GM21423 (cell line): Measurements from ENCODE around the gene DNAJC4.
"Not testable (repeated sequence)": the region's sequence is repeated elsewhere in the genome, so short reads cannot be mapped to it uniquely, and the experiment has no call there.

Experiments
- ATAC-seq: cut with Tn5 transposase; IDR thresholded peaks from one replicate; pipeline ENCODE4 v1.9.1; 2021; ENCODE audit warnings: mild to moderate bottlenecking, moderate library complexity; ENCODE audit not compliant: unreplicated experiment

The DNAJC4 gene

GRCh38 chr11:64243236-64243854 is 13.0 kb downstream of the DNAJC4 start:
- ATAC-seq: no peak

GRCh38 chr11:64244107-64244506 is 13.8 kb downstream of the DNAJC4 start:
- ATAC-seq: no peak

- ATAC-seq: no peak
Measured at GRCh38 chr11:64244966-64245365, 14.6 kb downstream of the DNAJC4 start.

GRCh38 chr11:64245401-64245796 is 15.1 kb downstream of the DNAJC4 start:
- ATAC-seq: no peak

GRCh38 chr11:64245797-64246620 is 15.7 kb downstream of the DNAJC4 start:
- no peak for ATAC-seq

GRCh38 chr11:64246621-64246870 is 16.2 kb downstream of the DNAJC4 start:
- not testable (repeated sequence) for ATAC-seq

GRCh38 chr11:64246871-64247728 is 16.8 kb downstream of the DNAJC4 start, which contains the start of gene PPP1R14B:
PPP1R14B (minus strand) TSS chr11:64246943; CDS start chr11:64246673, 270 bp downstream.
- no peak for ATAC-seq

GRCh38 chr11:64247729-64248531 is 17.6 kb downstream of the DNAJC4 start:
- no peak for ATAC-seq

- no peak for ATAC-seq
Measured at GRCh38 chr11:64248578-64248977, 18.2 kb downstream of the DNAJC4 start.

GRCh38 chr11:64249038-64249437 is 18.7 kb downstream of the DNAJC4 start:
- ATAC-seq: no peak

GRCh38 chr11:64249563-64250414 is 19.4 kb downstream of the DNAJC4 start:
- no peak for ATAC-seq

- ATAC-seq: no peak
Measured at GRCh38 chr11:64250415-64251015, 20.2 kb downstream of the DNAJC4 start.

- ATAC-seq: peak; percentile 35
Measured at GRCh38 chr11:64251016-64251752, 20.8 kb downstream of the DNAJC4 start, which contains the start of gene PLCB3. PLCB3 (plus strand) TSS chr11:64251530; CDS start chr11:64251650, 120 bp downstream.

GRCh38 chr11:64251753-64252002 is 21.3 kb downstream of the DNAJC4 start:
- no peak for ATAC-seq

GRCh38 chr11:64252003-64252872 is 21.9 kb downstream of the DNAJC4 start:
- no peak for ATAC-seq

- ATAC-seq: no peak
Measured at GRCh38 chr11:64253043-64253442, 22.7 kb downstream of the DNAJC4 start.

GRCh38 chr11:64253481-64253880 is 23.1 kb downstream of the DNAJC4 start:
- ATAC-seq: no peak

- ATAC-seq: no peak
Measured at GRCh38 chr11:64254326-64254725, 24.0 kb downstream of the DNAJC4 start.
